Spleen (tissue), 11 donors: ENCODE data around the gene HDAC9. TPM values are rescaled to one million over a fixed set of nuclear protein-coding genes. Genes with fewer than 3 reads are reported as not detected.

ENCODE experiments used
- DNase-seq: peaks from one replicate; pipeline ENCODE4 v3.0.0-alpha.2; 2020
- H3K27ac ChIP-seq, 8 donors: fragments of 200-600 bp; sonication (generic) in 7 of 8; 1 replicate in 4 of 8; 2 replicates in 4 of 8; pipeline versions ENCODE4 v1.5.0 to v1.8.0; 2016 to 2021; ENCODE audit warnings: inconsistent platforms in 4 of 8, mild to moderate bottlenecking in 4 of 8, moderate library complexity in 1 of 8
- H3K27me3 ChIP-seq, 7 donors: fragments of 200-600 bp; sonication (generic) in 6 of 7; replicated peaks in 1 of 7; 1 replicate in 4 of 7; 2 replicates in 3 of 7; pipeline versions ENCODE4 v1.5.0 to v1.8.0; 2016 to 2021; ENCODE audit warnings: inconsistent platforms in 3 of 7, mild to moderate bottlenecking in 1 of 7
- H3K36me3 ChIP-seq, 6 donors: fragments of 200-600 bp; sonication (generic) in 5 of 6; 1 replicate in 4 of 6; 2 replicates in 2 of 6; pipeline versions ENCODE4 v1.5.0 to v1.8.0; 2016 to 2021; ENCODE audit warnings: inconsistent platforms in 2 of 6
- H3K4me1 ChIP-seq, 6 donors: fragments of 200-600 bp; sonication (generic) in 5 of 6; 1 replicate in 3 of 6; 2 replicates in 3 of 6; pipeline versions ENCODE4 v1.5.0 to v1.8.0; 2016 to 2021; ENCODE audit warnings: inconsistent platforms in 3 of 6
- H3K4me3 ChIP-seq, 8 donors: fragments of 200-600 bp; sonication (generic) in 7 of 8; 1 replicate in 4 of 8; 2 replicates in 4 of 8; pipeline versions ENCODE4 v1.5.0 to v1.8.0; 2016 to 2021; ENCODE audit warnings: inconsistent platforms in 4 of 8, mild to moderate bottlenecking in 4 of 8, moderate library complexity in 2 of 8
- H3K9me3 ChIP-seq, 8 donors: fragments of 200-600 bp; sonication (generic) in 7 of 8; 1 replicate in 4 of 8; 2 replicates in 4 of 8; pipeline versions ENCODE4 v1.5.0 to v1.8.0; 2016 to 2021; ENCODE audit warnings: inconsistent platforms in 4 of 8
- CTCF ChIP-seq, 11 experiments: fragments of 200-600 bp in 7 of 11; fragments of 450-650 bp in 4 of 11; sonication (generic) in 4 of 11; IDR thresholded peaks in 8 of 11; conservative IDR thresholded peaks in 3 of 11; 1 replicate in 7 of 11; 2 replicates in 4 of 11; pipeline versions ENCODE4 v1.4.0 to v1.8.0; 2016 to 2021; ENCODE audit warnings: antibody characterized with exemption in 11 of 11, inconsistent platforms in 4 of 11, mild to moderate bottlenecking in 1 of 11
- POLR2A ChIP-seq, 3 donors: fragments of 450-650 bp; IDR thresholded peaks; one replicate each; pipeline ENCODE4 v1.5.1; 2017; ENCODE audit warnings: antibody characterized with exemption in 3 of 3, mild to moderate bottlenecking in 1 of 3
- POLR2AphosphoS5 ChIP-seq, 3 donors: sonication (generic); formaldehyde crosslinking; IDR thresholded peaks; one replicate each; pipeline ENCODE4 v1.5.1; 2017; ENCODE audit warnings: antibody characterized with exemption in 3 of 3
- WGBS, 5 donors: extraction: QIAGEN DNeasy Blood & Tissue Kit in 3 of 5; methylation state at CpG; one replicate each; pipeline versions ENCODE4 v1.1.5 to v1.1.7; 2013 to 2018; 5-methylcytosine and 5-hydroxymethylcytosine counted together
- intact Hi-C: fragments of 100-400 bp; cut with DNase I; formaldehyde crosslinking; loops from one replicate; pipeline ENCODE4 v1.15.0; 2023; ENCODE audit warnings: low total_unique reads
- polyA plus RNA-seq, 3 donors: library from polyadenylated mRNA; stranded (reverse); fragments of 200-250 nt; gene quantifications; one replicate each; pipeline ENCODE4 v1.2.1, GENCODE V29; 2013
- total RNA-seq, 7 donors: library from RNA; depleted of rRNA in 3 of 7; stranded (reverse); fragments of >200 nt in 3 of 7; fragmentation: NEBNext Ultra II Directional in 4 of 7; extraction: Animal tissue kit (Norgen Biotek cat#: 25700) in 4 of 7; gene quantifications; one replicate each; pipeline versions ENCODE4 v1.1.0 to v1.2.1, GENCODE V29; 2016 to 2021
- donor health status: healthy with polysubstance abuse.
- donor health status: DM: no; HTN: no; CAD: no; lungs with moderate emphysema.
- donor health status: DM: no; HTN: no; CAD: no.
- donor health status: Bipolar disorder and iron deficiency.
- donor health status: healthy.
- donor health status: DM: no; HTN: no; CAD: no.
- donor health status: DM: yes; HTN: yes; CAD: no.

Gene HDAC9
- total and polyA plus RNA-seq, 10 donors = 15.9 to 100 (median 66.1) TPM

DNA sequence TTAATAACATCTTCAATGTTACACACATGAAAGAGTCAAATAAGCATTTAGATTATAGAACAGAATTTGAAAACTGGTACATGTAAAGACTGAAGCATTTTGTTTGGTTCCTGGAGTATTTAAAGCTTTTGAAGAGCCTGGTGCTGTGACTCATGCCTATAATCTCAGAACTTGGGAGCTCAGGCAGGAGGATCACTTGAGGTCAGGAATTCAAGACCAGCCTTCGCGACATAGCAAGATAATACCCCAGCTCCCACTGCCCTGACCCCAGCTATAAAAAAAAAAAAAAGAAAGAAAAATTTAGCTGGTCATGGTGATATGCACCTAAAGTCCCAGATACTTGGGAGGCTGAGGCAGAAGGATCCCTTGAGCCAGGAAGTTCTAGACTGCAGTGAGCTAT is 87.8 kb downstream of the HDAC9 start:
- peaks cover 0 to 9% (median 0%) of the 10 kb centered on the region in 6 donors for H3K36me3 ChIP-seq
- DNase-seq = no peak
- no peaks in the 10 kb centered on the region for H3K4me1 ChIP-seq
- no peaks in the 10 kb centered on the region for H3K9me3 ChIP-seq
- H3K4me3 ChIP-seq = no peak overlapping the region
- WGBS, 5 donors = 71 to 95% (median 89%) methylated on average over 2 of the region's 2 CpGs
- intact Hi-C loops = no loop called here
- H3K27ac ChIP-seq = no peak overlapping the region
- H3K27me3 ChIP-seq = no peaks in the 10 kb centered on the region
- TF ChIP-seq POLR2A (IDR thresholded peaks at IDR 0.05) (no peak), CTCF (IDR thresholded peaks at IDR 0.05 in 8 of 11, conservative IDR thresholded peaks at IDR 0.05 in 3 of 11) (no peak), POLR2AphosphoS5 (IDR thresholded peaks at IDR 0.05) (no peak)

DNA sequence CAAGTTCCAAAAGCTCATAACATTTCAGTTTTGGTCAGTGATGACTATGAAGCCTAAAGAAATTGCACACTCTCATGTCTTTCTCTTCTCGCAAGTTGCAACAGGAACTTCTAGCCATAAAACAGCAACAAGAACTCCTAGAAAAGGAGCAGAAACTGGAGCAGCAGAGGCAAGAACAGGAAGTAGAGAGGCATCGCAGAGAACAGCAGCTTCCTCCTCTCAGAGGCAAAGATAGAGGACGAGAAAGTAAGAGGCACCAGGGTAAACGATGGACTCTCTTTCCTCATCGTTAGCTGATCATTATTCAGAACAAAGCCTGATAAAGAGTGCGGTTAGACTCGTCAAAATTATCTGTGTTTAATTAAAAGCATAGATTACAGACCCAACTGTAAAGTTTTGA is 94.7 kb downstream of the HDAC9 start:
- no peak for DNase-seq
- Histone ChIP-seq H3K27ac (peak overlapping the region in 1 of 8 donors; percentile 18), H3K36me3 (peaks cover 0 to 55% (median 0%) of the 10 kb centered on the region in 6 donors), H3K4me3 (no peak overlapping the region), H3K9me3 (no peaks in the 10 kb centered on the region), H3K4me1 (peaks cover 0 to 20% (median 3%) of the 10 kb centered on the region in 6 donors), H3K27me3 (no peaks in the 10 kb centered on the region)
- 56 to 67% (median 62%) methylated on average over 7 of the region's 7 CpGs for WGBS, 5 donors
- TF ChIP-seq POLR2AphosphoS5 (IDR thresholded peaks at IDR 0.05) (no peak), CTCF (IDR thresholded peaks at IDR 0.05 in 8 of 11, conservative IDR thresholded peaks at IDR 0.05 in 3 of 11) (no peak), POLR2A (IDR thresholded peaks at IDR 0.05) (no peak)
- intact Hi-C loops = no loop called here

- H3K36me3 ChIP-seq = peaks cover 0 to 55% (median 0%) of the 10 kb centered on the region in 6 donors
- H3K9me3 ChIP-seq = no peaks in the 10 kb centered on the region
- intact Hi-C loops = no loop called here
- H3K27me3 ChIP-seq = no peaks in the 10 kb centered on the region
- no peak for DNase-seq
- peaks cover 0 to 20% (median 3%) of the 10 kb centered on the region in 6 donors for H3K4me1 ChIP-seq
- TF ChIP-seq CTCF (IDR thresholded peaks at IDR 0.05 in 8 of 11, conservative IDR thresholded peaks at IDR 0.05 in 3 of 11) (peak in 8 of 11 experiments; percentile 13 to 46 (median 42)), POLR2A (IDR thresholded peaks at IDR 0.05) (no peak), POLR2AphosphoS5 (IDR thresholded peaks at IDR 0.05) (no peak)
- 38 to 65% (median 51%) methylated on average over 1 of the region's 1 CpG for WGBS, 5 donors
- peak overlapping the region in 1 of 8 donors; percentile 18 for H3K27ac ChIP-seq
- H3K4me3 ChIP-seq = no peak overlapping the region
Measured at GRCh38 chr7:18590744-18591340, 95.3 kb downstream of the HDAC9 start.

- H3K27ac ChIP-seq = no peak overlapping the region
- TF ChIP-seq CTCF (IDR thresholded peaks at IDR 0.05 in 8 of 11, conservative IDR thresholded peaks at IDR 0.05 in 3 of 11) (no peak), POLR2AphosphoS5 (IDR thresholded peaks at IDR 0.05) (no peak), POLR2A (IDR thresholded peaks at IDR 0.05) (no peak)
- peaks cover 0 to 1% (median 0%) of the 10 kb centered on the region in 8 donors for H3K9me3 ChIP-seq
- no peak for DNase-seq
- intact Hi-C loops = no loop called here
- H3K36me3 ChIP-seq = peaks cover 0 to 76% (median under 1%) of the 10 kb centered on the region in 6 donors
- peaks cover 0 to 20% (median 3%) of the 10 kb centered on the region in 6 donors for H3K4me1 ChIP-seq
- no peaks in the 10 kb centered on the region for H3K27me3 ChIP-seq
- no peak overlapping the region for H3K4me3 ChIP-seq
- 79 to 90% (median 86%) methylated on average over 4 of the region's 4 CpGs for WGBS, 5 donors
Measured at GRCh38 chr7:18593602-18594279, 98.2 kb downstream of the HDAC9 start.
